ENCODE results near the gene ZC3H18.

ZC3H18 gene

DNA sequence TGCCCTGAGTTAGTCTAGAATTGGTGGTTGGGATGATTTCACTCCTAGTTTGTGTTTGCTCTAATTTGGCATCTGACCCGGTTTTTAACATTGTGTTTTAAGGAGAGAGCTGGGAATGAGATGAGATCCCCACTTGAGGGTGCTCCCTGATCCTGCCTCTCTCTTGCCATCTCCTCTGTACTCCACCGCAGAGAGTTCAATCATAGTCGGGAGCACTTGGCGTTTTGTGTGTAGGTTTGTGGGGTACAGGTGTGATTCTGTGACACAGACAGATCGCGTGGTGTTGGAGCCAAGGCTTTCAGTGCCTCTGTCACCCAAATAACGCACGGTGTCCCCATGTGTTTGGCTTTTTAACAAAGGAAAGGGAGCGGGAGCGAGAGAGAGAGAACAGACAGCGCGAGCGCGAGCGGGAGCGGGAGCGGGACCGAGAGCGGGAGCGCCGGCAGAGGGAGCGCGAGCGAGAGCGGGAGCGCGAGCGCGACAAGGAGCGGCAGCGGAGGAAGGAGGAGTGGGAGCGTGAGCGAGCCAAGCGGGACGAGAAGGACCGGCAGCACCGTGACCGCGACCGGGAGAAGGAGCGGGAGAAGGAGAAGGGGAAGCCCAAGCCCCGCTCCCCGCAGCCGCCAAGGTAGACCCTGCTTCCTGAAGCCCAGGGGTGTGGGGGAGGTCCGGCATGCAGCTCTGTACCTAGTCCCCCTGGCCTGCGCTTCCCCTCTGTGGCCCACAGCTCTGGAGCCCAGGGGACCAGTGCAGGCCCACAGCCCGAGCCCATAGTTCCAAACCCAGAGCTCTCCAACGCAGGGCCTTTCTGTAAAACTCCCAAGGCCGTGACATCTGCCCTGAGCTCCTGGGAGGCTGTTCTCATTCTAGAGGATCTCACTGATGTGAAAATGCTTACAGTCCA lies 41.0 kb downstream of the ZC3H18 start:
- Histone ChIP-seq H3K27ac (replicated peaks) (no peak overlapping the region), H3K27me3 (ENCODE audit: insufficient read depth, poor library complexity, severe bottlenecking) (no peaks in the 10 kb centered on the region), H3K4me3 (replicated peaks; ENCODE audit: insufficient read depth, low read length) (no peak overlapping the region)
- DNase-seq (ENCODE audit: low read depth in 1 of 2, low spot score in 1 of 2) = no peak
- no peak for TF ChIP-seq SPI1 (IDR thresholded peaks at IDR 0.05; ENCODE audit: borderline replicate concordance, low read depth)

DNA sequence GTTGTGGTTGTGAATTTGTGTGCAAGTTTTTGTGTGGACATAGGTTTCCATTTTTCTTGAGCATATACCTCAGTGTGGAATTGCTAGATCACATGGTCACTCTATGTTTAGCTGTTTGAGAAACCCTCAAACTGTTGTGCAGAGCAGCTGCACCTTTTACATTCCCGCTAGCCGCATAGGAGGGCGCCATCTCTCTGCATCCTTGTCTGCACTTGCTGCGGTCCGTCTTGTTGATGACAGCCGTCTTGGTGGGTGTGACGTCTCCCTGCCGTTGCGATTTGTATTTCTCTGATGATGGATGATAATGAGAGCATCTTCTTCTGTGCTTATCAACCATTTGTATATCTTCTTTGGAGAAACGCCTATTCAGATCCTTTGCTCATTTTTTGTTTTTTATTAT lies 43.1 kb downstream of the ZC3H18 start:
- Histone ChIP-seq H3K27me3 (ENCODE audit: insufficient read depth, poor library complexity, severe bottlenecking) (no peaks in the 10 kb centered on the region), H3K4me3 (replicated peaks; ENCODE audit: insufficient read depth, low read length) (no peak overlapping the region), H3K27ac (replicated peaks) (peak overlapping the region; percentile 49)
- TF ChIP-seq GABPA (IDR thresholded peaks at IDR 0.05; ENCODE audit: low read depth) = no peak
- TF ChIP-seq, protein P1, sequence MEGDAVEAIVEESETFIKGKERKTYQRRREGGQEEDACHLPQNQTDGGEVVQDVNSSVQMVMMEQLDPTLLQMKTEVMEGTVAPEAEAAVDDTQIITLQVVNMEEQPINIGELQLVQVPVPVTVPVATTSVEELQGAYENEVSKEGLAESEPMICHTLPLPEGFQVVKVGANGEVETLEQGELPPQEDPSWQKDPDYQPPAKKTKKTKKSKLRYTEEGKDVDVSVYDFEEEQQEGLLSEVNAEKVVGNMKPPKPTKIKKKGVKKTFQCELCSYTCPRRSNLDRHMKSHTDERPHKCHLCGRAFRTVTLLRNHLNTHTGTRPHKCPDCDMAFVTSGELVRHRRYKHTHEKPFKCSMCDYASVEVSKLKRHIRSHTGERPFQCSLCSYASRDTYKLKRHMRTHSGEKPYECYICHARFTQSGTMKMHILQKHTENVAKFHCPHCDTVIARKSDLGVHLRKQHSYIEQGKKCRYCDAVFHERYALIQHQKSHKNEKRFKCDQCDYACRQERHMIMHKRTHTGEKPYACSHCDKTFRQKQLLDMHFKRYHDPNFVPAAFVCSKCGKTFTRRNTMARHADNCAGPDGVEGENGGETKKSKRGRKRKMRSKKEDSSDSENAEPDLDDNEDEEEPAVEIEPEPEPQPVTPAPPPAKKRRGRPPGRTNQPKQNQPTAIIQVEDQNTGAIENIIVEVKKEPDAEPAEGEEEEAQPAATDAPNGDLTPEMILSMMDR (IDR thresholded peaks at IDR 0.05; ENCODE audit: insufficient read depth, low read length) = no peak
- no peak for TF ChIP-seq POLR2AphosphoS5 (IDR thresholded peaks at IDR 0.05; ENCODE audit: low read depth)
- no peak for TF ChIP-seq SPI1 (IDR thresholded peaks at IDR 0.05; ENCODE audit: borderline replicate concordance, low read depth)
- TF ChIP-seq, protein P2, sequence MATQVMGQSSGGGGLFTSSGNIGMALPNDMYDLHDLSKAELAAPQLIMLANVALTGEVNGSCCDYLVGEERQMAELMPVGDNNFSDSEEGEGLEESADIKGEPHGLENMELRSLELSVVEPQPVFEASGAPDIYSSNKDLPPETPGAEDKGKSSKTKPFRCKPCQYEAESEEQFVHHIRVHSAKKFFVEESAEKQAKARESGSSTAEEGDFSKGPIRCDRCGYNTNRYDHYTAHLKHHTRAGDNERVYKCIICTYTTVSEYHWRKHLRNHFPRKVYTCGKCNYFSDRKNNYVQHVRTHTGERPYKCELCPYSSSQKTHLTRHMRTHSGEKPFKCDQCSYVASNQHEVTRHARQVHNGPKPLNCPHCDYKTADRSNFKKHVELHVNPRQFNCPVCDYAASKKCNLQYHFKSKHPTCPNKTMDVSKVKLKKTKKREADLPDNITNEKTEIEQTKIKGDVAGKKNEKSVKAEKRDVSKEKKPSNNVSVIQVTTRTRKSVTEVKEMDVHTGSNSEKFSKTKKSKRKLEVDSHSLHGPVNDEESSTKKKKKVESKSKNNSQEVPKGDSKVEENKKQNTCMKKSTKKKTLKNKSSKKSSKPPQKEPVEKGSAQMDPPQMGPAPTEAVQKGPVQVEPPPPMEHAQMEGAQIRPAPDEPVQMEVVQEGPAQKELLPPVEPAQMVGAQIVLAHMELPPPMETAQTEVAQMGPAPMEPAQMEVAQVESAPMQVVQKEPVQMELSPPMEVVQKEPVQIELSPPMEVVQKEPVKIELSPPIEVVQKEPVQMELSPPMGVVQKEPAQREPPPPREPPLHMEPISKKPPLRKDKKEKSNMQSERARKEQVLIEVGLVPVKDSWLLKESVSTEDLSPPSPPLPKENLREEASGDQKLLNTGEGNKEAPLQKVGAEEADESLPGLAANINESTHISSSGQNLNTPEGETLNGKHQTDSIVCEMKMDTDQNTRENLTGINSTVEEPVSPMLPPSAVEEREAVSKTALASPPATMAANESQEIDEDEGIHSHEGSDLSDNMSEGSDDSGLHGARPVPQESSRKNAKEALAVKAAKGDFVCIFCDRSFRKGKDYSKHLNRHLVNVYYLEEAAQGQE (IDR thresholded peaks at IDR 0.05; ENCODE audit: insufficient replicate concordance, low read depth) = no peak
- DNase-seq (ENCODE audit: low read depth in 1 of 2, low spot score in 1 of 2) = no peak

DNA sequence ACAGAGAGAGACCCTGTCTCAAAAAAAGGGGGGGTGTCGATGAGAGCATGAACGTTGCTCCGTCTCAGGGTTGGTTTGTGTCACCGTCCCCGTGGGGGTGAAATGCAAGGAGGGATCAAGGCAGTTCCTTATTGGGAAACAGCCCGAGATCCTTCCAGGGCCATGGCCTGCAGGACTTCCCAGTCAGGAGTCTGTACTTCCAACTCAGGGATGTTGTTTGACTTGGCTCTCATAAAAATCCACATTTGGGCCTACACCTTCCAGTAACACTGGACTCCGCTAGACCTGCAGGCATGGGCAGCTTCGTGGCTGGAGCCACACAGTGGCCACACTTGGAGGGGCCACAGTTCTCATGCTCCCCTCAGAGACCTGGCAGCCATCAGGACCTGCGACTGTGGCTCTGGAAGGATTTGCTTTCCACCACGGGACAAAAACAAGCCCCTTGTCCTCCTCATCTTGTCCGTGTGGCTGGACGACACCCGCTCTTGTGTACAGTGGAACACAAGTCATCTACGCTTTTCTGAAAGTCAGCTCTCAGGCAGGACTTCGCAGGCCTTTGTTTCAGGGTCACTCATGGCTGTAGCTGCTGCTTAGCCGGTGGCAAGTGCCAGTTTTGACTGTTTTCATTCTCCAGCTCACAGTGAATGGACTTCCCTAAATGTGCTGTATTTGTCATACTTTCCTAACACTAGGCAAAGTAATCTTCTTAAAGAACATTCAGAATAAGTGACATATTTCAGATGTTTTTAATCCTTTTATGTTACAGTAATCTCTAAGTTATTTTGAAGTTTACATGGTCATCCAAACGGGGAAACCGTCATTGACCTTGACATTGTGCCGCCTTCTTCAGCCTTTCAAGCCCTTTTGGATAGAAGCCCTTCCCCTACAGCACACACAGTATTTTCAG lies 44.0 kb downstream of the ZC3H18 start:
- Histone ChIP-seq H3K27ac (replicated peaks) (peak overlapping the region; percentile 60), H3K27me3 (ENCODE audit: insufficient read depth, poor library complexity, severe bottlenecking) (no peaks in the 10 kb centered on the region), H3K4me3 (replicated peaks; ENCODE audit: insufficient read depth, low read length) (no peak overlapping the region)
- no peak for DNase-seq (ENCODE audit: low read depth in 1 of 2, low spot score in 1 of 2)
- TF ChIP-seq POLR2AphosphoS5 (IDR thresholded peaks at IDR 0.05; ENCODE audit: low read depth) = no peak
- peak; percentile 40; the same call in 1 of the 2 replicates for TF ChIP-seq SPI1 (IDR thresholded peaks at IDR 0.05; ENCODE audit: borderline replicate concordance, low read depth)

DNA sequence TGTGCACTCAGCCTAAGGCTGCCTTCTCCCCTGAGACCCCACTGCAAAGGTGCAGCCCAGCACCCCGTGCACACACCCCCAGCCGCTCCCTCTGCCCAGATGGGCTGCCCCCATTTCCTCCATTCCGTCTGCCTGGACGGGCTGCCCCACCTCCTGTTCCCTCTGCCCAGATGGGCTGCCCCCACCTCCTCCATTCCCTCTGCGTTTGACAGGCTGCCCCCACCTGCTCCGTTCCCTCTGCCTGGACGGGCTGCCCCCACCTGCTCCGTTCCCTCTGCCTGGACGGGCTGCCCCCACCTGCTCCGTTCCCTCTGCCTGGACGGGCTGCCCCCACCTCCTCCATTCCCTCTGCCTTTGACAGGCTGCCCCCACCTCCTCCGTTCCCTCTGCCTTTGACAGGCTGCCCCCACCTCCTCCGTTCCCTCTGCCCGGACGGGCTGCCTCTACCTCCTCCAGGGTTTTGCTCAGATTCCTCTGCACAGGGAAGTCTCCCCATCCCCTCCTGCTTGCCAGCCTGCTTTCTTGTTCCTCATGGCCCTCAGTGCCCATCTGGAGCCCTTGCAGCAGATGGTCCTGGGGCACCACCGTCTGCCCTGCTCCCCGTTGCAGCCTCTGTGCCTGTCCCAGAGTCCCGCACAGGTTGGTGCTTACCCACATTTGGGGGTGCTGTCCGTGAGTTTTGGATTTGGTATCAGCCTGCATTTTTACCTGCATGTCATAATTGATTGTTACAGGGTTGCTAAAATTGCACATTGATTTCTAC lies 44.8 kb downstream of the ZC3H18 start:
- H3K27ac ChIP-seq (replicated peaks) = peak overlapping the region; percentile 60
- no peak for DNase-seq (ENCODE audit: low read depth in 1 of 2, low spot score in 1 of 2)
- no peaks in the 10 kb centered on the region for H3K27me3 ChIP-seq (ENCODE audit: insufficient read depth, poor library complexity, severe bottlenecking)
- TF ChIP-seq, protein P2 (IDR thresholded peaks at IDR 0.05; ENCODE audit: insufficient replicate concordance, low read depth) = no peak
- TF ChIP-seq GABPA (IDR thresholded peaks at IDR 0.05; ENCODE audit: low read depth) = no peak
- no peak for TF ChIP-seq POLR2AphosphoS5 (IDR thresholded peaks at IDR 0.05; ENCODE audit: low read depth)
- TF ChIP-seq, protein P1 (IDR thresholded peaks at IDR 0.05; ENCODE audit: insufficient read depth, low read length) = no peak
- TF ChIP-seq SPI1 (IDR thresholded peaks at IDR 0.05; ENCODE audit: borderline replicate concordance, low read depth) = no peak
- no peak overlapping the region for H3K4me3 ChIP-seq (replicated peaks; ENCODE audit: insufficient read depth, low read length)

Data from HL-60 (cell line).